ENCODE data around the gene TAB2. TPM values are rescaled to one million over a fixed set of nuclear protein-coding genes. Genes with fewer than 3 reads are reported as not detected.

Gene TAB2
- total and polyA plus RNA-seq, 2 experiments from 2014 or later: 19.8 to 59.2 TPM

GRCh38 chr6:149393002-149393679 lies 75.6 kb downstream of the TAB2 start:
- Mint-ChIP-seq H3K27ac (no peak overlapping the region), H3K4me1 (peaks cover 8% of the 10 kb centered on the region; the same call in 2 of the 3 replicates), H3K9me3 (no peaks in the 10 kb centered on the region), H3K36me3 (ENCODE audit: low read depth) (peaks cover 5% of the 10 kb centered on the region; the same call in 2 of the 3 replicates), H3K4me3 (no peak overlapping the region), H3K27me3 (ENCODE audit: insufficient read depth, low read depth, poor library complexity) (peaks cover 3% of the 10 kb centered on the region)
- H3K36me3 ChIP-seq (ENCODE audit: insufficient read depth): peaks cover 5% of the 10 kb centered on the region; the same call in 1 of the 2 replicates
- H3K27me3 ChIP-seq (ENCODE audit: insufficient read depth): no peaks in the 10 kb centered on the region
- H4K20me1 ChIP-seq (replicated peaks; ENCODE audit: insufficient read depth): no peaks in the 10 kb centered on the region; the same call in 1 of the 2 replicates
- TF ChIP-seq EZH2 (IDR thresholded peaks at IDR 0.05; ENCODE audit: low read depth, unreplicated experiment): no peak
- no peak for TF ChIP-seq ZNF114 (CRISPR knock-in tag; IDR thresholded peaks at IDR 0.05)
- TF ChIP-seq CREB1 (CRISPR knock-in tag; IDR thresholded peaks at IDR 0.05; ENCODE audit: low read depth): no peak
- no peak for TF ChIP-seq POLR2AphosphoS5 (IDR thresholded peaks at IDR 0.05; ENCODE audit: low read depth)
- TF ChIP-seq REST (IDR thresholded peaks at IDR 0.05; ENCODE audit: unreplicated experiment): no peak
- TF ChIP-seq ETS1 (IDR thresholded peaks at IDR 0.05): no peak
- no peak for TF ChIP-seq ZNF331 (CRISPR knock-in tag; IDR thresholded peaks at IDR 0.05; ENCODE audit: low read depth)
- TF ChIP-seq, protein P1, sequence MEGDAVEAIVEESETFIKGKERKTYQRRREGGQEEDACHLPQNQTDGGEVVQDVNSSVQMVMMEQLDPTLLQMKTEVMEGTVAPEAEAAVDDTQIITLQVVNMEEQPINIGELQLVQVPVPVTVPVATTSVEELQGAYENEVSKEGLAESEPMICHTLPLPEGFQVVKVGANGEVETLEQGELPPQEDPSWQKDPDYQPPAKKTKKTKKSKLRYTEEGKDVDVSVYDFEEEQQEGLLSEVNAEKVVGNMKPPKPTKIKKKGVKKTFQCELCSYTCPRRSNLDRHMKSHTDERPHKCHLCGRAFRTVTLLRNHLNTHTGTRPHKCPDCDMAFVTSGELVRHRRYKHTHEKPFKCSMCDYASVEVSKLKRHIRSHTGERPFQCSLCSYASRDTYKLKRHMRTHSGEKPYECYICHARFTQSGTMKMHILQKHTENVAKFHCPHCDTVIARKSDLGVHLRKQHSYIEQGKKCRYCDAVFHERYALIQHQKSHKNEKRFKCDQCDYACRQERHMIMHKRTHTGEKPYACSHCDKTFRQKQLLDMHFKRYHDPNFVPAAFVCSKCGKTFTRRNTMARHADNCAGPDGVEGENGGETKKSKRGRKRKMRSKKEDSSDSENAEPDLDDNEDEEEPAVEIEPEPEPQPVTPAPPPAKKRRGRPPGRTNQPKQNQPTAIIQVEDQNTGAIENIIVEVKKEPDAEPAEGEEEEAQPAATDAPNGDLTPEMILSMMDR (conservative IDR thresholded peaks at IDR 0.05; ENCODE audit: low read depth in 2 of 2): no peak
- no peak for TF ChIP-seq JUNB (IDR thresholded peaks at IDR 0.05; ENCODE audit: unreplicated experiment)
- no peak for TF ChIP-seq ZNF462 (CRISPR knock-in tag; IDR thresholded peaks at IDR 0.05)
- no peak for TF ChIP-seq NANOG (IDR thresholded peaks at IDR 0.05; ENCODE audit: borderline replicate concordance)
- no peak for TF ChIP-seq STAT1 (IDR thresholded peaks at IDR 0.05; ENCODE audit: unreplicated experiment)
- TF ChIP-seq EZH2phosphoT487 (IDR thresholded peaks at IDR 0.05; ENCODE audit: unreplicated experiment): no peak
- no peak overlapping the region for H3K4me3 ChIP-seq
- H3K4me2 ChIP-seq: no peak overlapping the region
- no peak for ATAC-seq
- DNase-seq (ENCODE audit: low spot score): no peak
- no peaks in the 10 kb centered on the region for H3F3A ChIP-seq (replicated peaks; ENCODE audit: low read depth)
- H3K79me2 ChIP-seq (replicated peaks; ENCODE audit: insufficient read depth): peaks cover 54% of the 10 kb centered on the region
- H3K4me1 ChIP-seq (ENCODE audit: insufficient read depth): no peaks in the 10 kb centered on the region; the same call in 1 of the 2 replicates
- no peak overlapping the region for H2AFZ ChIP-seq
- H3K9me2 ChIP-seq (ENCODE audit: insufficient read depth): no peaks in the 10 kb centered on the region
- no peak overlapping the region for H3K27ac ChIP-seq (ENCODE audit: low read depth)
